GM19395 (cell line): Measurements from ENCODE around the gene FNDC5.

Experiments
- ATAC-seq: cut with Tn5 transposase; IDR thresholded peaks from one replicate; pipeline ENCODE4 v1.9.1; 2021; ENCODE audit warnings: mild to moderate bottlenecking, moderate library complexity; ENCODE audit not compliant: unreplicated experiment

The FNDC5 gene

GRCh38 chr1:32867151-32867550, 3.6 kb downstream of the FNDC5 start:
- no peak for ATAC-seq

GRCh38 chr1:32865639-32866405, 4.9 kb downstream of the FNDC5 start:
- ATAC-seq, result no peak

- ATAC-seq, result no peak
Measured at GRCh38 chr1:32864375-32865019, 6.2 kb downstream of the FNDC5 start.

- no peak for ATAC-seq
Measured at GRCh38 chr1:32863881-32864245, 6.8 kb downstream of the FNDC5 start.

GRCh38 chr1:32863218-32863880, 7.4 kb downstream of the FNDC5 start:
- no peak for ATAC-seq

GRCh38 chr1:32861904-32862695, 8.6 kb downstream of the FNDC5 start:
- ATAC-seq, result no peak

GRCh38 chr1:32860566-32860965, 10.1 kb downstream of the FNDC5 start:
- no peak for ATAC-seq

- no peak for ATAC-seq
Measured at GRCh38 chr1:32859915-32860314, 10.8 kb downstream of the FNDC5 start.

- no peak for ATAC-seq
Measured at GRCh38 chr1:32858791-32859190, 11.9 kb downstream of the FNDC5 start.

GRCh38 chr1:32858136-32858535, 12.6 kb downstream of the FNDC5 start:
- no peak for ATAC-seq

- ATAC-seq, result no peak
Measured at GRCh38 chr1:32855861-32856617, 14.7 kb downstream of the FNDC5 start.

GRCh38 chr1:32848354-32849063, 22.2 kb downstream of the FNDC5 start:
- no peak for ATAC-seq

GRCh38 chr1:32831878-32832277, 38.8 kb downstream of the FNDC5 start:
- ATAC-seq, result no peak

- no peak for ATAC-seq
Measured at GRCh38 chr1:32830092-32830852, 40.4 kb downstream of the FNDC5 start.

- ATAC-seq, result no peak
Measured at GRCh38 chr1:32828341-32828740, 42.4 kb downstream of the FNDC5 start.

- no peak for ATAC-seq
Measured at GRCh38 chr1:32825181-32825580, 45.5 kb downstream of the FNDC5 start.

- peak; percentile 46 for ATAC-seq
Measured at GRCh38 chr1:32818804-32819541, 51.7 kb downstream of the FNDC5 start.
